ENCODE measurements around the gene ARHGAP8.

DNA sequence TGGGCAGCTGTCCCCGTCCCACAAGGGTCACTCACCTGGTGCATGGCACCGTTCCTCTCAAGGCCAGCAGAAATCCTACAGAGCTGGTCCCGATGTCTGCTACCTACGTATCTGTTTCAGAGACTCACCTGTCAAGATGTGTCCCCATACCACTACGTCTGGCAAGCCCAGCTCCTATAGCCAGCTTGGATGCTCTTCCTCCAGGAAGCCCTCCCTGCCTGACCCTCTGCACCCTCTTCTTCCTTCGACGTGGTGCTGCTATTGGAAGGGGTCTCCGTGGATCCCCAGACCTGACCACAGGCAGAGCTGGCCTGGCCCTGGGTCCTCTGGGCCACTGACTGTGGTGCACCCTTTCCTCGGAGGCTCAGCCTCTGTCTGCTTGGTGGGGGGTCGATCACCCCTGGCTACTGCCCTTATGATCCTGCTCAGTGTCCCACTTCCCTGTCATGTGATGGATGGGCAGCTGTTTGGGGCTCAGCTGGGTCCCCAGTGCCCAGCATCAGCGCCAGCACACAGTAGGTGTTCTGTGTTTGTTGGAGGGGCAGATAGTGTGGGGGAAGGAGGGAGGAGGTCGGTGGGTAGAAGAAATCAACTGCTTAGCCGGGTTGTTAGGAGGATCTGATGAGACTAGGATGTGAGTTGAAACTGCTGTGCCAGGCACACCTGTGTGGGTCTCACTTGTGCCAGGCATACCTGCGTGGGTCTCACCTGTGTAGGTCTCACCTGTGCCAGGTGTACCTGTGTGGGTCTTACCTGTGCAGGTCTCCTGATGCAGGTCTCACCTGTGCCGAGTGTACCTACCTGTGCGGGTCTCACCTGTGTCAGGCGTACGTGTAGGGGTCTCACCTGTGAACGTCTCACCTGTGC is 21.7 kb upstream of the ARHGAP8 start:
- TF ChIP-seq, protein P1, sequence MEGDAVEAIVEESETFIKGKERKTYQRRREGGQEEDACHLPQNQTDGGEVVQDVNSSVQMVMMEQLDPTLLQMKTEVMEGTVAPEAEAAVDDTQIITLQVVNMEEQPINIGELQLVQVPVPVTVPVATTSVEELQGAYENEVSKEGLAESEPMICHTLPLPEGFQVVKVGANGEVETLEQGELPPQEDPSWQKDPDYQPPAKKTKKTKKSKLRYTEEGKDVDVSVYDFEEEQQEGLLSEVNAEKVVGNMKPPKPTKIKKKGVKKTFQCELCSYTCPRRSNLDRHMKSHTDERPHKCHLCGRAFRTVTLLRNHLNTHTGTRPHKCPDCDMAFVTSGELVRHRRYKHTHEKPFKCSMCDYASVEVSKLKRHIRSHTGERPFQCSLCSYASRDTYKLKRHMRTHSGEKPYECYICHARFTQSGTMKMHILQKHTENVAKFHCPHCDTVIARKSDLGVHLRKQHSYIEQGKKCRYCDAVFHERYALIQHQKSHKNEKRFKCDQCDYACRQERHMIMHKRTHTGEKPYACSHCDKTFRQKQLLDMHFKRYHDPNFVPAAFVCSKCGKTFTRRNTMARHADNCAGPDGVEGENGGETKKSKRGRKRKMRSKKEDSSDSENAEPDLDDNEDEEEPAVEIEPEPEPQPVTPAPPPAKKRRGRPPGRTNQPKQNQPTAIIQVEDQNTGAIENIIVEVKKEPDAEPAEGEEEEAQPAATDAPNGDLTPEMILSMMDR (conservative IDR thresholded peaks at IDR 0.05 in 1 of 2, IDR thresholded peaks at IDR 0.05 in 1 of 2; ENCODE audit: low read depth in 1 of 2, low read length in 2 of 2), result no peak
- no peak for TF ChIP-seq EZH2 (IDR thresholded peaks at IDR 0.05; ENCODE audit: low read length, missing control alignments)
